GM23338 (cell line): ENCODE data around the gene SUN2. TPM values are rescaled to one million over a fixed set of nuclear protein-coding genes. Genes with fewer than 3 reads are reported as not detected.
A peak's percentile ranks its signal among the peaks of the same experiment; 100 is the strongest.

ENCODE experiments used
- ATAC-seq: fragments of 200-7000 bp; cut with Tn5 transposase; 3 replicates; pipeline ENCODE4 v1.9.1; 2020
- DNase-seq: peaks from one replicate; pipeline ENCODE4 v3.0.0-alpha.2; 2015; ENCODE audit warnings: low spot score
- H2AFZ ChIP-seq: fragments of 200-600 bp; sonication (generic); 2 replicates; pipeline ENCODE4 v1.8.0; 2016; ENCODE audit warnings: antibody characterized with exemption, mild to moderate bottlenecking, moderate library complexity
- H3F3A ChIP-seq: fragments of 200-600 bp; sonication (generic); replicated peaks from 2 replicates; pipeline ENCODE4 v1.8.0; 2017; ENCODE audit warnings: antibody characterized with exemption, mixed run types, low read depth
- H3K27ac ChIP-seq: fragments of 200-600 bp; sonication (generic); 2 replicates; pipeline ENCODE4 v1.6.1; 2016; ENCODE audit warnings: low read depth
- H3K27me3 ChIP-seq: fragments of 200-600 bp; sonication (generic); 2 replicates; pipeline ENCODE4 v1.8.0; 2016; ENCODE audit warnings: mild to moderate bottlenecking, mixed run types, moderate library complexity; ENCODE audit not compliant: insufficient read depth
- H3K36me3 ChIP-seq: fragments of 200-600 bp; sonication (generic); 2 replicates; pipeline ENCODE4 v1.8.0; 2016; ENCODE audit warnings: mild to moderate bottlenecking; ENCODE audit not compliant: insufficient read depth
- H3K4me1 ChIP-seq: fragments of 200-600 bp; sonication (generic); 2 replicates; pipeline ENCODE4 v1.8.0; 2016; ENCODE audit warnings: mild to moderate bottlenecking, moderate library complexity; ENCODE audit not compliant: insufficient read depth
- H3K4me2 ChIP-seq: fragments of 200-600 bp; sonication (generic); 2 replicates; pipeline ENCODE4 v1.7.1; 2017; ENCODE audit warnings: mixed run types
- H3K4me3 ChIP-seq: fragments of 200-600 bp; sonication (generic); 2 replicates; pipeline ENCODE4 v1.6.1; 2016; ENCODE audit warnings: mixed run types
- H3K79me2 ChIP-seq: fragments of 200-600 bp; sonication (generic); replicated peaks from 2 replicates; pipeline ENCODE4 v1.8.0; 2017; ENCODE audit warnings: mild to moderate bottlenecking; ENCODE audit not compliant: insufficient read depth
- H3K9me2 ChIP-seq: fragments of 200-600 bp; sonication (generic); 2 replicates; pipeline ENCODE4 v1.8.0; 2017; ENCODE audit not compliant: insufficient read depth
- H4K20me1 ChIP-seq: fragments of 200-600 bp; sonication (generic); replicated peaks from 2 replicates; pipeline ENCODE4 v1.8.0; 2017; ENCODE audit warnings: mild to moderate bottlenecking; ENCODE audit not compliant: insufficient read depth
- H3K27ac Mint-ChIP-seq: 2 replicates; pipeline ENCODE4 v1.8.0; 2020; ENCODE audit warnings: inconsistent platforms, mild to moderate bottlenecking, moderate library complexity, mixed read lengths
- H3K27me3 Mint-ChIP-seq: 3 replicates; pipeline ENCODE4 v1.8.0; 2022; ENCODE audit warnings: low read depth, mild to moderate bottlenecking, moderate library complexity, mixed read lengths, inconsistent platforms; ENCODE audit not compliant: insufficient read depth, poor library complexity
- H3K36me3 Mint-ChIP-seq: 3 replicates; pipeline ENCODE4 v1.8.0; 2021; ENCODE audit warnings: low read depth, mild to moderate bottlenecking, inconsistent platforms, moderate library complexity, mixed read lengths
- H3K4me1 Mint-ChIP-seq: 3 replicates; pipeline ENCODE4 v1.8.0; 2020; ENCODE audit warnings: mild to moderate bottlenecking, inconsistent platforms, mixed read lengths
- H3K4me3 Mint-ChIP-seq: 3 replicates; pipeline ENCODE4 v1.8.0; 2021; ENCODE audit warnings: moderate library complexity, mild to moderate bottlenecking, inconsistent platforms, mixed read lengths
- H3K9me3 Mint-ChIP-seq: 3 replicates; pipeline ENCODE4 v1.8.0; 2020; ENCODE audit warnings: moderate library complexity, mild to moderate bottlenecking, inconsistent platforms, mixed read lengths
- CREB1 ChIP-seq: fragments of 250-450 bp; sonication (Bioruptor Pico); IDR thresholded peaks from 2 replicates; pipeline ENCODE4 v1.5.0; 2020; ENCODE audit warnings: low read depth, mild to moderate bottlenecking, moderate library complexity
- CTCF ChIP-seq, 2 experiments: fragments of 200-600 bp in 1 of 2; sonication (generic) in 1 of 2; conservative IDR thresholded peaks; 2 replicates each; pipeline versions ENCODE4 v1.5.1 to v1.6.1; 2016 to 2017; ENCODE audit warnings: antibody characterized with exemption in 2 of 2, low read depth in 2 of 2, mild to moderate bottlenecking in 2 of 2, moderate library complexity in 1 of 2
- ETS1 ChIP-seq: IDR thresholded peaks from 2 replicates; pipeline ENCODE4 v1.6.1; 2016; ENCODE audit warnings: antibody characterized with exemption
- EZH2 ChIP-seq: fragments of 200-600 bp; sonication (generic); IDR thresholded peaks from one replicate; pipeline ENCODE4 v1.8.0; 2017; ENCODE audit warnings: antibody characterized with exemption, mild to moderate bottlenecking, low read depth; ENCODE audit not compliant: unreplicated experiment
- EZH2phosphoT487 ChIP-seq: fragments of 200-600 bp; sonication (generic); IDR thresholded peaks from one replicate; pipeline ENCODE4 v1.8.1; 2018; ENCODE audit warnings: antibody characterized with exemption; ENCODE audit not compliant: unreplicated experiment
- JUNB ChIP-seq: IDR thresholded peaks from one replicate; pipeline ENCODE4 v1.6.1; 2016; ENCODE audit warnings: antibody characterized with exemption; ENCODE audit not compliant: unreplicated experiment
- NANOG ChIP-seq: IDR thresholded peaks from 2 replicates; pipeline ENCODE4 v1.6.1; 2016; ENCODE audit warnings: antibody characterized with exemption, borderline replicate concordance
- POLR2AphosphoS5 ChIP-seq: IDR thresholded peaks from 2 replicates; pipeline ENCODE4 v1.6.1; 2016; ENCODE audit warnings: antibody characterized with exemption, low read depth
- REST ChIP-seq: IDR thresholded peaks from one replicate; pipeline ENCODE4 v1.6.1; 2018; ENCODE audit warnings: antibody characterized with exemption; ENCODE audit not compliant: unreplicated experiment
- STAT1 ChIP-seq: IDR thresholded peaks from one replicate; pipeline ENCODE4 v1.6.1; 2016; ENCODE audit warnings: antibody characterized with exemption; ENCODE audit not compliant: unreplicated experiment
- ZNF114 ChIP-seq: fragments of 250-450 bp; sonication (Bioruptor Pico); IDR thresholded peaks from 2 replicates; pipeline ENCODE4 v1.5.0; 2020; ENCODE audit warnings: mild to moderate bottlenecking, moderate library complexity
- ZNF331 ChIP-seq: fragments of 250-450 bp; sonication (Bioruptor Pico); IDR thresholded peaks from 2 replicates; pipeline ENCODE4 v1.5.0; 2020; ENCODE audit warnings: low read depth, mild to moderate bottlenecking, moderate library complexity
- polyA plus RNA-seq: library from polyadenylated mRNA; unstranded; fragments of >200 nt; fragmentation: Nextera tagmentation; extraction: Ambion mirVana; gene quantifications from 2 replicates; pipeline ENCODE4 v1.2.1, GENCODE V29; 2016
- total RNA-seq: library from RNA; depleted of rRNA; stranded (reverse); fragments of >200 nt; shearing (Covaris generic); gene quantifications from 2 replicates; pipeline ENCODE4 v1.2.3, GENCODE V29; 2014

SUN2 gene
- total and polyA plus RNA-seq, 2 experiments from 2014 or later, result 7.2 to 17.6 TPM

- H3K27ac ChIP-seq, result no peak overlapping the region
- peaks cover 13% of the 10 kb centered on the region for H4K20me1 ChIP-seq
- H3K27me3 ChIP-seq, result no peaks in the 10 kb centered on the region
- Mint-ChIP-seq H3K27ac (peak overlapping the region; percentile 89), H3K9me3 (no peaks in the 10 kb centered on the region), H3K36me3 (peaks cover 9% of the 10 kb centered on the region; the same call in 2 of the 3 replicates), H3K4me1 (peaks cover 41% of the 10 kb centered on the region), H3K4me3 (peak overlapping the region; percentile 98), H3K27me3 (peaks cover 21% of the 10 kb centered on the region)
- no peaks in the 10 kb centered on the region for H3K9me2 ChIP-seq
- TF ChIP-seq CREB1 (no peak), ETS1 (no peak), REST (no peak), JUNB (no peak)
- peaks cover 23% of the 10 kb centered on the region for H3K4me1 ChIP-seq
- no peaks in the 10 kb centered on the region for H3K36me3 ChIP-seq
- ATAC-seq (peak; percentile 21), DNase-seq (peak; percentile 74)
- peak overlapping the region; percentile 74; the same call in 1 of the 2 replicates for H2AFZ ChIP-seq
- peak overlapping the region; percentile 97 for H3K4me3 ChIP-seq
- H3K4me2 ChIP-seq, result peak overlapping the region; percentile 95
- H3K79me2 ChIP-seq, result peaks cover 44% of the 10 kb centered on the region
- peaks cover 4% of the 10 kb centered on the region; the same call in 1 of the 2 replicates for H3F3A ChIP-seq
These were observed 55.5 kb downstream of the SUN2 start for GRCh38 chr22:38700270-38700788.

GRCh38 chr22:38699784-38700183, 56.0 kb downstream of the SUN2 start:
- Mint-ChIP-seq H3K4me1 (peaks cover 36% of the 10 kb centered on the region), H3K4me3 (peak overlapping the region; percentile 98), H3K36me3 (peaks cover 8% of the 10 kb centered on the region; the same call in 2 of the 3 replicates), H3K27ac (no peak overlapping the region), H3K9me3 (no peaks in the 10 kb centered on the region), H3K27me3 (peaks cover 17% of the 10 kb centered on the region)
- H3K9me2 ChIP-seq, result no peaks in the 10 kb centered on the region
- H3K27ac ChIP-seq, result no peak overlapping the region
- no peak for ATAC-seq
- no peak for DNase-seq
- no peaks in the 10 kb centered on the region for H3K27me3 ChIP-seq
- peaks cover 13% of the 10 kb centered on the region for H4K20me1 ChIP-seq
- peak overlapping the region; percentile 97 for H3K4me3 ChIP-seq
- no peaks in the 10 kb centered on the region for H3K36me3 ChIP-seq
- H3K4me1 ChIP-seq, result peaks cover 23% of the 10 kb centered on the region
- peak overlapping the region; percentile 74; the same call in 1 of the 2 replicates for H2AFZ ChIP-seq
- H3K79me2 ChIP-seq, result peaks cover 49% of the 10 kb centered on the region
- H3F3A ChIP-seq, result peaks cover 4% of the 10 kb centered on the region; the same call in 1 of the 2 replicates
- peak overlapping the region; percentile 95 for H3K4me2 ChIP-seq
- TF ChIP-seq STAT1 (no peak), ZNF114 (CRISPR knock-in tag) (no peak), ETS1 (no peak), NANOG (no peak), POLR2AphosphoS5 (no peak), JUNB (no peak), CREB1 (no peak), EZH2phosphoT487 (no peak), CTCF (conservative IDR thresholded peaks at IDR 0.05; ENCODE audit: low read depth in 2 of 2) (no peak), ZNF331 (no peak), EZH2 (no peak)
